T-helper 17 cell (primary cell): ENCODE measurements around the gene SH3YL1. TPM values are rescaled to one million over a fixed set of nuclear protein-coding genes. Genes with fewer than 3 reads are reported as not detected.

Experiments used
- ATAC-seq: fragments of 150-1000 bp; cut with Tn5 transposase; 2 replicates; pipeline ENCODE4 v1.10.0; 2021; ENCODE audit warnings: mild to moderate bottlenecking, moderate library complexity
- DNase-seq, 3 donors: peaks; one replicate each; pipeline versions ENCODE4 v3.0.0 to v3.0.0-alpha.2; 2020 to 2021
- H3K9me3 ChIP-seq: one replicate; pipeline ENCODE4 v1.7.0; 2013; ENCODE audit warnings: low read length, mild to moderate bottlenecking; ENCODE audit not compliant: control insufficient read depth, poor library complexity, severe bottlenecking
- H3K27ac Mint-ChIP-seq: one replicate; pipeline ENCODE4 v1.8.0; 2022; ENCODE audit warnings: mild to moderate bottlenecking, moderate library complexity, mixed read lengths
- H3K27me3 Mint-ChIP-seq: one replicate; pipeline ENCODE4 v1.8.0; 2022; ENCODE audit warnings: mixed read lengths
- H3K36me3 Mint-ChIP-seq: one replicate; pipeline ENCODE4 v1.8.0; 2022; ENCODE audit warnings: low read depth, mixed read lengths
- H3K4me1 Mint-ChIP-seq: one replicate; pipeline ENCODE4 v1.8.0; 2022; ENCODE audit warnings: mild to moderate bottlenecking, mixed read lengths
- H3K4me3 Mint-ChIP-seq: one replicate; pipeline ENCODE4 v1.8.0; 2022; ENCODE audit warnings: mild to moderate bottlenecking, moderate library complexity, mixed read lengths
- total RNA-seq, 4 donors: library from RNA in 2 of 4; stranded (reverse) in 2 of 4; gene quantifications; one replicate each; pipeline ENCODE4 v1.2.3 and lab custom pipeline; 2022 to 2026

Gene SH3YL1
- total RNA-seq (10 to 100 TPM; 35.4 to 53.3 TPM), total RNA-seq (lab: John Stamatoyannopoulos, UW) (37.1 to 52.6 reads per million in 2 donors)

- Mint-ChIP-seq H3K36me3 (no peaks in the 10 kb centered on the region), H3K27me3 (no peaks in the 10 kb centered on the region), H3K27ac (peak within 1 kb of the TSS; percentile 90), H3K4me3 (peak within 1 kb of the TSS; percentile 92), H3K4me1 (peaks cover 18% of the 10 kb centered on the region)
- DNase-seq (peak; percentile 47 to 61 (median 59)), ATAC-seq (peak; percentile 46)
- no peaks in the 10 kb centered on the region for H3K9me3 ChIP-seq
Observed at GRCh38 chr2:263774-264492, at the start of gene SH3YL1. Gene SH3YL1 (minus strand): TSS chr2:264032. CDS start chr2:263984, 48 bp downstream.

- no peaks in the 10 kb centered on the region for H3K9me3 ChIP-seq
- Mint-ChIP-seq H3K27ac (no peak overlapping the region), H3K36me3 (no peaks in the 10 kb centered on the region), H3K4me3 (no peak overlapping the region), H3K4me1 (peaks cover 3% of the 10 kb centered on the region), H3K27me3 (peaks cover 10% of the 10 kb centered on the region)
- DNase-seq (no peak), ATAC-seq (no peak)
Observed at GRCh38 chr2:310994-311393, 47.2 kb upstream of the SH3YL1 start.

- Mint-ChIP-seq H3K27me3 (peaks cover 6% of the 10 kb centered on the region), H3K4me3 (no peak overlapping the region), H3K4me1 (peaks cover 3% of the 10 kb centered on the region), H3K36me3 (no peaks in the 10 kb centered on the region), H3K27ac (no peak overlapping the region)
- no peak for ATAC-seq
- no peak for DNase-seq
- H3K9me3 ChIP-seq: no peaks in the 10 kb centered on the region
Observed at GRCh38 chr2:309954-310510, 46.2 kb upstream of the SH3YL1 start.

GRCh38 chr2:309148-309953, 45.5 kb upstream of the SH3YL1 start:
- DNase-seq (no peak), ATAC-seq (no peak)
- Mint-ChIP-seq H3K4me3 (no peak overlapping the region), H3K4me1 (peaks cover 3% of the 10 kb centered on the region), H3K36me3 (no peaks in the 10 kb centered on the region), H3K27ac (no peak overlapping the region), H3K27me3 (peaks cover 6% of the 10 kb centered on the region)
- H3K9me3 ChIP-seq: no peaks in the 10 kb centered on the region

- H3K27me3 Mint-ChIP-seq: no peaks in the 10 kb centered on the region
- ATAC-seq: no peak
- H3K4me3 Mint-ChIP-seq: no peak overlapping the region
Observed at GRCh38 chr2:305366-305765, 41.5 kb upstream of the SH3YL1 start.

GRCh38 chr2:296354-296753, 32.5 kb upstream of the SH3YL1 start:
- DNase-seq (no peak), ATAC-seq (no peak)
- Mint-ChIP-seq H3K4me3 (no peak overlapping the region), H3K27ac (no peak overlapping the region), H3K36me3 (peaks cover 3% of the 10 kb centered on the region), H3K4me1 (no peaks in the 10 kb centered on the region), H3K27me3 (peaks cover 36% of the 10 kb centered on the region)
- no peaks in the 10 kb centered on the region for H3K9me3 ChIP-seq

More at GRCh38 chr2:305366-305765, 41.5 kb upstream of the SH3YL1 start:
- H3K36me3 Mint-ChIP-seq: no peaks in the 10 kb centered on the region
- no peaks in the 10 kb centered on the region for H3K9me3 ChIP-seq
- no peak for DNase-seq
- H3K4me1 Mint-ChIP-seq: peaks cover 3% of the 10 kb centered on the region
- no peak overlapping the region for H3K27ac Mint-ChIP-seq

GRCh38 chr2:295090-295489, 31.3 kb upstream of the SH3YL1 start:
- peaks cover 3% of the 10 kb centered on the region for H3K36me3 Mint-ChIP-seq
- no peaks in the 10 kb centered on the region for H3K9me3 ChIP-seq
- no peak overlapping the region for H3K27ac Mint-ChIP-seq
- peaks cover under 1% of the 10 kb centered on the region for H3K4me1 Mint-ChIP-seq
- no peak for ATAC-seq
- no peak overlapping the region for H3K4me3 Mint-ChIP-seq
- H3K27me3 Mint-ChIP-seq: peaks cover 43% of the 10 kb centered on the region
- no peak for DNase-seq

GRCh38 chr2:290090-290722, 26.4 kb upstream of the SH3YL1 start:
- H3K4me3 Mint-ChIP-seq: peak overlapping the region; percentile 76
- DNase-seq (peak in 1 of 3 donors; percentile 24), ATAC-seq (peak; percentile 47)
- H3K27me3 Mint-ChIP-seq: peaks cover 40% of the 10 kb centered on the region
- peaks cover 5% of the 10 kb centered on the region for H3K36me3 Mint-ChIP-seq
- H3K27ac Mint-ChIP-seq: no peak overlapping the region
- H3K9me3 ChIP-seq: no peaks in the 10 kb centered on the region
- H3K4me1 Mint-ChIP-seq: peaks cover 10% of the 10 kb centered on the region

GRCh38 chr2:289362-290089, 25.7 kb upstream of the SH3YL1 start:
- peaks cover 36% of the 10 kb centered on the region for H3K27me3 Mint-ChIP-seq
- DNase-seq (no peak), ATAC-seq (no peak)
- peaks cover 5% of the 10 kb centered on the region for H3K36me3 Mint-ChIP-seq
- H3K4me1 Mint-ChIP-seq: peaks cover 12% of the 10 kb centered on the region
- H3K27ac Mint-ChIP-seq: no peak overlapping the region
- peak overlapping the region; percentile 76 for H3K4me3 Mint-ChIP-seq
- H3K9me3 ChIP-seq: no peaks in the 10 kb centered on the region

- Mint-ChIP-seq H3K27me3 (peaks cover 33% of the 10 kb centered on the region), H3K4me3 (no peak overlapping the region), H3K4me1 (peaks cover 12% of the 10 kb centered on the region), H3K36me3 (peaks cover 5% of the 10 kb centered on the region), H3K27ac (no peak overlapping the region)
- no peak for DNase-seq
- H3K9me3 ChIP-seq: no peaks in the 10 kb centered on the region
- ATAC-seq: no peak
Observed at GRCh38 chr2:288758-289361, 25.0 kb upstream of the SH3YL1 start.

GRCh38 chr2:287911-288757, 24.3 kb upstream of the SH3YL1 start, which contains the start of gene ALKAL2:
Gene ALKAL2 (minus strand): TSS chr2:288091. CDS start chr2:287835, 256 bp downstream.
- no peaks in the 10 kb centered on the region for H3K9me3 ChIP-seq
- ATAC-seq: no peak
- H3K27me3 Mint-ChIP-seq: peaks cover 33% of the 10 kb centered on the region
- H3K4me3 Mint-ChIP-seq: peak within 1 kb of the TSS; percentile 9
- peaks cover 5% of the 10 kb centered on the region for H3K36me3 Mint-ChIP-seq
- H3K27ac Mint-ChIP-seq: no peak within 1 kb of the TSS
- DNase-seq: no peak
- H3K4me1 Mint-ChIP-seq: peaks cover 12% of the 10 kb centered on the region
